CD4-positive, alpha-beta T cell treated with Interleukin-15 for 4 hours (primary cell): Measurements from ENCODE around the gene TMC5.
"Not testable (repeated sequence)": the region's sequence is repeated elsewhere in the genome, so short reads cannot be mapped to it uniquely, and the experiment has no call there.

Experiments
- DNase-seq: peaks from one replicate; pipeline ENCODE4 v3.0.0-alpha.2; 2020; ENCODE audit warnings: low spot score

Gene TMC5

DNA sequence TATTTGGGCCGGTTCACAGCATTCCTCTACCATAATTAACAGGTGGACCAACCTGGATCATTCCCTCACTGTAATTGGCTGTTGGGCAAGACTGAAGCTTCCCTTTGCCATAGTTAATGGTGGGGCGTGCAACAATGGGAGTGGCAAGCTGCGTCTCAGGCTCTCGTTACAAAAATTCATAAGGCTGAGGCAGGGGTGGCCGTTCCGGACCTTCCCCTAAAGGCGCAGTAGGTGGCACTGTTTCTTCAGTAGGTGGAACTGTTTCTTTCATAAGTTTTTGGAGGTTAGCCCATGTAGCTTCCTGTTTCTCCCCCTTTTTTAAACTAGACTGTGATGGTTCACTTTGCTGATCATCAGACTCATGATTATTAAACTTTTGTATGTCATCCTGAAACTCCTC lies 17.0 kb upstream of the TMC5 start:
- DNase-seq: no peak

GRCh38 chr16:19406891-19407491 lies 10.7 kb upstream of the TMC5 start:
- no peak for DNase-seq

GRCh38 chr16:19410435-19411171 lies 7.1 kb upstream of the TMC5 start:
- DNase-seq: no peak

- no peak for DNase-seq
These were observed 6.4 kb upstream of the TMC5 start for GRCh38 chr16:19411298-19411697.

DNA sequence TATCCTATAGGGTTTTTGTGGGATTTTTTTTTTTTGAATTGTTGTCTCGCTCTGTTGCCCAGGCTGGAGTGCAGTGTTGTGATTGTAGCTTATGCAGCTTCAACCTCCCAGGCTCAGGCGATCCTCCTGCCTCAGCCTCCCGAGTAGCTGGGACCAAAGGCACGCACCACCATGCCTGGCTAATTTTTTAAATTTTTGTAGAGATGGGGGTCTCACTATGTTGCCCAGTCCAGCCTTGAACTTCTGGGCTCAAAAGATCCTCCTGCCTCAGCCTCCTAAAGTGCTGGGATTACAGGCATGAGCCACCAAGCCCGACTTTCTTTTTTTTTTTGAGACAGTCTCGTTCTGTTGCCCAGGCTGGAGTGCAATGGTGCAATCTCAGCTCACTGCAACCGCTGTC lies 5.6 kb upstream of the TMC5 start:
- not testable (repeated sequence) for DNase-seq

- no peak for DNase-seq
These were observed 2.2 kb upstream of the TMC5 start for GRCh38 chr16:19415461-19415860.

GRCh38 chr16:19415918-19416317 lies 1.8 kb upstream of the TMC5 start:
- DNase-seq: no peak

GRCh38 chr16:19418200-19418599 lies 517 bp downstream of the TMC5 start:
- DNase-seq: no peak

GRCh38 chr16:19419698-19420075 lies 2.0 kb downstream of the TMC5 start:
- no peak for DNase-seq

- DNase-seq: no peak
These were observed 6.8 kb downstream of the TMC5 start for GRCh38 chr16:19424478-19424877.

- DNase-seq: no peak
These were observed 12.7 kb downstream of the TMC5 start for GRCh38 chr16:19430345-19430744.

GRCh38 chr16:19431636-19432340 lies 14.1 kb downstream of the TMC5 start:
- no peak for DNase-seq

- no peak for DNase-seq
These were observed 14.7 kb downstream of the TMC5 start for GRCh38 chr16:19432429-19432828.

DNA sequence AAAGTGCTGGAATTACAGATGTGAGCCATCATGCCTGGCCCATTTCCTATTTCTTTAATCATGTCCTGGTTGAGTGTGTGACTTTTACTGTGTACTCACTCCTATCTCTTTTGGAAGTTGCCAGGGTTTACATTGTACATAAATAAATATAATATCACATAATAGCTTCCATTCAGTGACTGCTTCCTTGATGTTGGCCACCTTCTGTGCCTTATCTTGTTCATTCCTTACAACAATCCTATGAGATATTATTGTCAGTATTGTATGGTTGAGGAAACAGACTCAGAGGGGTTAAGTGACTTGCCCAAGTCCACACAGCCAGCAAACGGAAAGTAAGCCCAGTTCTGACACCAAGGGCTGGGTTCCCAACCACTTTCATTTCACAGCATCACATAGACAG lies 16.9 kb downstream of the TMC5 start:
- DNase-seq: no peak

DNA sequence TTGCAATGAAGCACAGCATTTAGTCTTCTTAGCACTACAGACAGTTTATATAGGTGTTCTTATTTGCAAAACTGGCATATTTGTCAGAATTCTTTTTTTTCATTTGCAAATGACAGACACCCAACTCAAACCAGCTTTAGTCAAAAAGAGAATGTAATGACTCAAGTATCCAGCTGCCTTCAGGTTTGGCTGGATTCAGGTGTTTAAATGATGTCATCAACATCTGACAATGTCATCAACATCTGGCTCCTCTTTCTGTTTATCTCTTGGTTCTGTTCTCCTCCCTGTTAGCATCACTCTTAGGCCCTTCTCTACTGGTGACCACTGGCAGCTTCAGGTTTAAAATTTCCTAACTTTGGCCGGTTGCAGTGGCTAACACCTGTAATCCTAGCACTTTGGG lies 18.9 kb downstream of the TMC5 start:
- no peak for DNase-seq

DNA sequence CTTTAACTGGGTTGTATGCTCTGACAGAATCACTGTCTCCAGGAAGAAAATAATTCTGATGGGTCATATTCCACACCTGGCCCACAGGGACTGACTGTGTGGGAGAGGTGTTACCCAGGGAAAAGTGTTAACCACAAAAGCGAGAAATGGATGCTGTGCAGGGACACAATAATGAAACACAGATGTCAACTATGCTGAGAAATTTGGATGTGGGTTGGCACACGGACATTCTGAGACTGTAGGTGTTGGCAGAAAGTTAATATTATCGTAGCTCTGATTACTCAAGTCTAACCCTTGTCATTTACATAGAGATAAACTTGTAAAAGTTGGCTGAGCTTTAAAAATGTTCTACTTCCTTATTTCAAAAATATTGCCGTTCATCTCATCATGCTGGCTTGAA lies 19.6 kb downstream of the TMC5 start:
- DNase-seq: no peak

DNA sequence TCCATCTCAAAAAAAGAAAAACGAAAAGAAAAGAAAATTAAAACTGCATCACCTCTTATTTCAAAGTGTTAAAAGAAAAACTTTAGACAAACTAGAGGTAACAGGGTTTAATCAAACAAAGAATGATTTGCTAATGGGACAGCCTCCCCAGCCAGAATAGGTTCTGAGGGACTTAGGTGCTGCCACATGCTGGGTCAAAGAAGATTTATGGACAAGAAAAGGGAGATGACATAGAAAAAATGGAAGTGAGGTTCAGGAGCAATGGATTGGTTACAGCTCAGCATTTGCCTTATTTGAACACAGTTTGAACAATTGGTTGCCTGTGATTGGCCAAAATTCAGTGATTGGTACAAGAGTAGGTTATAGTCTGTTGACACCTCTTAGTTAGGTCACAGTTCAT lies 21.1 kb downstream of the TMC5 start:
- no peak for DNase-seq

DNA sequence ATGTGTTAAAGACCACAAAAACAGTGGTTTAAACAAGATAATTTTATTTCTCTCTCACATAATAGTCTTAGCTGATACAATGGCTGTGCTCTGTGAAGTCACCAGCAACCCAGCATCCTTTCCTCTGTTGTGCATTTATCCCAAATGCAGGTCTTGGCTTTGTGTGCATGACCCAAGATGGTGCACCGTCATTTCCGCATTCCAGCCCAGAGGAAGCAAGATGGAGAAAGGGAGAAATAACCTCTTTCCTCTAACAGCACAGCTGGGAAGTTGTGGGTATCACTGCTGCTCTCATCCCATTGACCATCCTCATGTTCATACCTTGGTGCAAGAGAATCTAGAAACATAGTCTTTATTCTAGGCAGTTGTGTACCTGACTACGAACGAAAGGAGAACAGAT lies 21.8 kb downstream of the TMC5 start:
- no peak for DNase-seq

- DNase-seq: no peak
These were observed 26.0 kb downstream of the TMC5 start for GRCh38 chr16:19443659-19444058.

GRCh38 chr16:19446300-19446846 lies 28.7 kb downstream of the TMC5 start:
- DNase-seq: no peak

GRCh38 chr16:19446886-19447285 lies 29.2 kb downstream of the TMC5 start:
- no peak for DNase-seq

- no peak for DNase-seq
These were observed 32.5 kb downstream of the TMC5 start for GRCh38 chr16:19450186-19450585.

GRCh38 chr16:19458722-19459379 lies 41.2 kb downstream of the TMC5 start:
- DNase-seq: no peak
